Fibroblast of peridontal ligament (primary cell): ENCODE measurements around the gene ZNF428.
"Not testable (repeated sequence)": the region's sequence is repeated elsewhere in the genome, so short reads cannot be mapped to it uniquely, and the experiment has no call there.

Experiments used
- DNase-seq: peaks from one replicate; pipeline ENCODE4 v3.0.0-alpha.2; 2010; ENCODE audit errors: extremely low read depth

The ZNF428 gene

GRCh38 chr19:43619262-43620060, at the start of gene ZNF428:
ZNF428 (minus strand) TSS chr19:43619629; CDS start chr19:43614304, 5,325 bp downstream.
- DNase-seq: peak; percentile 82

- DNase-seq: peak; percentile 100
These were observed 49.1 kb upstream of the ZNF428 start for GRCh38 chr19:43668406-43669109.

GRCh38 chr19:43667876-43668405, 48.5 kb upstream of the ZNF428 start:
- DNase-seq: no peak

GRCh38 chr19:43667126-43667875, 47.9 kb upstream of the ZNF428 start:
- DNase-seq: no peak

GRCh38 chr19:43664018-43664417, 44.6 kb upstream of the ZNF428 start:
- DNase-seq: no peak

GRCh38 chr19:43662487-43662886, 43.1 kb upstream of the ZNF428 start:
- no peak for DNase-seq

GRCh38 chr19:43660971-43661360, 41.5 kb upstream of the ZNF428 start:
- DNase-seq: no peak

GRCh38 chr19:43660301-43660970, 41.0 kb upstream of the ZNF428 start:
- no peak for DNase-seq

- DNase-seq: no peak
These were observed 39.1 kb upstream of the ZNF428 start for GRCh38 chr19:43658494-43658893.

GRCh38 chr19:43658001-43658400, 38.6 kb upstream of the ZNF428 start:
- no peak for DNase-seq

- no peak for DNase-seq
These were observed 37.0 kb upstream of the ZNF428 start for GRCh38 chr19:43656436-43656835.

GRCh38 chr19:43652546-43652874, 33.1 kb upstream of the ZNF428 start:
- no peak for DNase-seq

GRCh38 chr19:43651758-43652545, 32.5 kb upstream of the ZNF428 start:
- peak; percentile 66 for DNase-seq

GRCh38 chr19:43650276-43650675, 30.8 kb upstream of the ZNF428 start:
- not testable (repeated sequence) for DNase-seq

- no peak for DNase-seq
These were observed 30.1 kb upstream of the ZNF428 start for GRCh38 chr19:43649514-43649913.

- DNase-seq: no peak
These were observed 29.2 kb upstream of the ZNF428 start for GRCh38 chr19:43648633-43649032.

- DNase-seq: no peak
These were observed 24.8 kb upstream of the ZNF428 start for GRCh38 chr19:43644181-43644580.

- peak; percentile 6 for DNase-seq
These were observed 23.9 kb upstream of the ZNF428 start for GRCh38 chr19:43643326-43643725.

- DNase-seq: no peak
These were observed 23.1 kb upstream of the ZNF428 start for GRCh38 chr19:43642531-43642930.

GRCh38 chr19:43641333-43641732, 21.9 kb upstream of the ZNF428 start:
- DNase-seq: no peak

GRCh38 chr19:43640424-43640757, 21.0 kb upstream of the ZNF428 start:
- no peak for DNase-seq
